CD1c-positive myeloid dendritic cell (primary cell): Measurements from ENCODE around the gene SEMA5B.

ENCODE experiments used
- DNase-seq: peaks from one replicate; pipeline ENCODE4 v3.0.0-alpha.2; 2016; ENCODE audit errors: extremely low spot score

The SEMA5B gene

GRCh38 chr3:123026565-123027291 is 835 bp downstream of the SEMA5B start:
- DNase-seq = peak; percentile 18

DNA sequence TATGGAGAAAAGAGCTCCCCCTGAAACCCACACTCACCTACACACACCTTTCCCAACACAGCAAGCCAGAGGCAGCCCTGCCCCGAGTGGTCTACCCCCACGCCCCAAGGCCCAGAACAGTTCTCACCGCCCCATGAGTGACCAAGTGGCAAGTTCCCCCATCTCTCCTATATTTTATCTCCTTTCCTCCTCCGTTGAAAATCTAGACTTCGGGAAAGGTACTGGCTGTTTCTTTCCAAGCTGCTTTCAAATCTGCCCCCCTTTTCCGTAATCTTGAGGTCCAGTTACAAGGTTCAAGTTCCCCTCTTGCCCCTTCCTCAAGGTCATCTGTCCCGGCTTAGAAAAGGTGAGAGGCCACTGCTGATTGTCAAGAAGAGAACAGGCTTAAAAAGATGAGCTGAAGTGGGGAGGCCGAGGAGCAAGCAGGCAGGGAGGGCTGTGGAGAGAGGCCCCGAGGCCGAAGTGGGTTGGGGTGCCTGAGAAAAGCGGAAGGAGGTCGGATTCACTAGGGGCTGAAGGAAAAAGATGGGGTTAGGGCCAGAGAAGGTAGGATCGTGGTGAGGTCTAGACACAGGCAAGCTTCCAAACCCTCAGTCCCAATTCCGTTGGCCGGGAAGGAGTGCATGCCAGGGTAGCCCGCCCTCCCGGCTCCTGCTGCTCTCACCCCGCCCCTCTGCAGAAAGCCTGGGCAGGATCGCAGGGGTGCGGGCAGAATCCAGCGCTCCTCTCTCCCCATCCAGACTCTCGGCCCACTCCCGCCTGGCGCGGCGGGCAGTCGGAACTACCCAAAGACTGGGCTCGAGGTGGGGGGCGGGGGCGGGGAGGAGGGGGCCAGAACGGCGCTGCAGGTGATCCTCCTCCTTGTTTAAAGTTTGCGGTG is 1.7 kb downstream of the SEMA5B start:
- DNase-seq = no peak

- DNase-seq = no peak
These were observed 3.5 kb downstream of the SEMA5B start for GRCh38 chr3:123024056-123024455.

- DNase-seq = no peak
These were observed 5.5 kb downstream of the SEMA5B start for GRCh38 chr3:123021996-123022510.

DNA sequence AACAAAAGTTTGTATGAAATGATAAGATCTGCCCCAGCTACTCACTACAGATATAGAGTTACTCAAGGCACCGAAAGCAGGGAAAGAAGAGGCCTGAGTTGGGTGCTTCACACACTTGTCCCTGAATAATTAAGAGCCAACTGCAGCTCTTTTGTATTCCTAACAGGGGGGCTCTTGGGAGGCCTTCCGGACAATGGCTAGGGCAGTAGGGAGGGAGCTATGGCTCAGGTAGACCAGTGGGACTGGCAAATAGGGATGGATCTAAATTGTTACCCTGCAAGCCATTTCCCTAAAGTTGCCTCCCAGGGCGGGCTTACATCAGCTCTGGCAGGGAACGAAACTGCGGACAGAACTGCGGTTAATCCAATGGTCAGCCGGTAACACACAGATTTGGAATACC is 6.2 kb downstream of the SEMA5B start:
- no peak for DNase-seq

- no peak for DNase-seq
These were observed 6.9 kb downstream of the SEMA5B start for GRCh38 chr3:123020709-123021108.

DNA sequence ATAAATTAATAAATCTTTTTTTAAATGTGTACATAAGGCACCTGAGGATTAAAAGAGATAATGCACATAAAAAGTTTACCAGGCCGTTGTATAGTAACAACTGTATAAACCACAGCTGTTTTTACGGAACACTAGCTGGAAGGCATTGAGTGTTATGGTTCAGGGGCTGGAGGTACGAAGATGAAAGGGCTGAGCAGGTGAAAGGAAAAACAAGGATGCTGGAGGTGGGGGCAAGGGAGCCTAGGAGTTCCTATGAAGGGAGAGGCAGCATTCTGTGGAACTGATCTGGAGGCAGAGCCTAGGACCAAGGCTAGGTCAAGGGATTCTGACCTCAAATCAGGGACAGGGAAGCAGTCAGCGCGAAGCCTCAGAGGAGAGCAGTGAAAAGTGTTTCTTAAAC is 8.0 kb downstream of the SEMA5B start:
- DNase-seq = no peak

DNA sequence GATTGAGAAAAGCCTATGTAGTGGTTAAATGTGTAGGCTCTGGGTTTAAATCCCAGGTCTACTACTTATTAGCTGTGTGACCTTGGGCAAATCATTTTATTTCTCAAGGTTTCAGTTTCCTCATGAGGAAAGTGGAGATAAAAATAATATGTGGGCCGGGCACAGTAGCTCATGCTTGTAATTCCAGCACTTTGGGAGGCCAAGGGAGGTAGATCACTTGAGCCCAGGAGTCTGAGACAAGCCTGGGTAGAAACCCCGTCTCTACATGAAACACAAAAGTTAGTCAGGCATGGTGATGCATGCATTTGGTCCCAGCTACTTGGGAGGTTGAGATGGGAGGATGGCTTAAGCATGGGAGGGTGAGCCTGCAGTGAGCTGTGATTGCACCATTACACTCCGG is 8.4 kb downstream of the SEMA5B start:
- no peak for DNase-seq

GRCh38 chr3:123018683-123019082 is 8.9 kb downstream of the SEMA5B start:
- no peak for DNase-seq

DNA sequence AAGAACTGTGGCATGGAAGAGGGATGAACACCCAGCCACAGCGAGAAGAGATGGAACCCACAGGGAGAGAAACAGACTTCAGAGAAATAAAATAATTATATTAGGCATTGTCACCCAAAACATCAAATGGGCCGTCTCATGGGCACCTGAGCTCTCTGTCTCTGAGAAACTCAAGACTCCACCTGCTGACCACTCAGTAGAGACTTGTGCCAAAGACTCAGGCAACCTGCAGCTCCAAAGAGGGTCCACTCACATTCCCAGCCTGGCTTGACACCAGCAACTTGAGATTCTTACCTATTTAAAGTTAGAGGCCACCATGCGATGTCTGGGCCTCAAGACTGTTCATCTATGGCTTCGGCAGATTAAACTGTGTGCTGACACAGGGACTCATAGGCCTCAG is 12.0 kb downstream of the SEMA5B start:
- no peak for DNase-seq

DNA sequence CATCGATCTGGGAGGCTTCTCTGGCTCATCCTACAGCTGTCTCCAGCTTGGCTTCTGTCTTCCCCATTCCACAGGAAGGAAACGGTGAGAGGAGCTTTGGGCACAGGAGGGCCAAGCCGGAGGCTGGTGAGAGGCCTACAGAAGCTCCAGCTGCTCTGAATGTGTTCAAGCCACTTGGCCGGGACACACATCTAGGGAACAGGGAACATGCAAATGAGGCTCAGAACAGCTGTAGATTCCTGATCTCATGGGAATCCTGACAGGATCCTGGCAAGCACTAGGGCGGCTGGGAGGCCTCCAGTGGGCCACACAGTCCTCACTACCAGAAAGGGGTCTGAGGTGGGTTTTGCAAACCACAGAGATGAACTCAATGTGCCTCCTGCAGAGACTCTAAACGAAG is 13.7 kb downstream of the SEMA5B start:
- no peak for DNase-seq

DNA sequence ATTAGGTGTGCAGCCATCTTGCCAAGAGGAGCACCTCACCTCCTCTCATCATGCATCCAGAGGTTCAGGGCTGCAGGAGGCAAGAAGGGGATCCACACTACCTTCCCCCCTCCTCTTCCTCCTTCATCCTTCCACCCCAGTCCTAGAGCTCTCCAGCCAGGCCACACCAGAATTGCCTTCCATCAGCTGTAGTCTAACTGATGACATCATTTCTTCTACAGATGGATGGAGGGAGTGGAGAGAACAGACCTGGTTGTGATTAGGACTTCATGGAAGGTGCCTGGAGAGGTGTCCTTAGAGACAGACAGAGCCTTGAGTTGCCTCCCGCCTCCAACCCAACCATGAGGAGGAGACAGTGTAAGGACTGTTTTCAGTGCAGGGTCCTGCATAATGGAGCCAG is 14.9 kb downstream of the SEMA5B start:
- DNase-seq = no peak

GRCh38 chr3:123011447-123011846 is 16.1 kb downstream of the SEMA5B start:
- no peak for DNase-seq

GRCh38 chr3:123008840-123009239 is 18.7 kb downstream of the SEMA5B start:
- no peak for DNase-seq

DNA sequence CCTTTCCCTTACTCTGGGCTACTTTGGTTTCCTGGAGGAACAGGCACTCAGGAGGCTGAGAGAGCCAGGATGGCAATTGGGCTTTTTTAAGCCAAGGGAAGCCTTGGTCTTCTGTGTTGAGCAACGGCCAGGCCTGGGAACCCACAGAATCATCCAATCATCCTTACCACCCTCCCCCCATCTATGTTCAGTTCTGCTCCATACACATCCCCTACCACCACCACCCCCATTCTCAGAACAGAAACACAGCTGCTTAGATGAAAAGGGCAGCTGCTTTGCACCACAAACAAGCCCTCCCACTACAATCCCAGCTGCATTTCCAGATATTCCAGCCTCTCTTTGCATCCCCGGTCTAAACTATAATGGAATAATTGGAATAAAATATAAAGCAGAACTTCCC is 21.0 kb downstream of the SEMA5B start:
- DNase-seq = no peak

DNA sequence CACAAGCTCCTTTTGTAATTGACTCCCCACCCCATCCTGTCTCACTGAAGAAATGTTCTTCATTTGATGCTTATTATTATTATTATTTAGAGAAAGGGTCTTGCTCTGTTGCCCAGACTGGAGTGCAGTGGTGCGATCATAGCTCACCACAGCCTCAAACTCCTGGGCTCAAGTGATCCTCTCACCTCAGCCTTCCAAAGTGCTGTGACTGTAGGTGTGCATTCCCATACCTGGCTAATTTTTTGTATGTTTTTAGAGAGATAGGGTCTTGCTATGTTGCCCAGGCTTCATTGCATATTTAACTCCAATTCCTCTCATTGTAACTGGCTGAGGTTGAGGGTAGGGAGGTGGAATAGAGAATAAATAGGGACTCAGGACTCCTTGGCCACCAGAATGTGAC is 22.3 kb downstream of the SEMA5B start:
- DNase-seq = no peak

DNA sequence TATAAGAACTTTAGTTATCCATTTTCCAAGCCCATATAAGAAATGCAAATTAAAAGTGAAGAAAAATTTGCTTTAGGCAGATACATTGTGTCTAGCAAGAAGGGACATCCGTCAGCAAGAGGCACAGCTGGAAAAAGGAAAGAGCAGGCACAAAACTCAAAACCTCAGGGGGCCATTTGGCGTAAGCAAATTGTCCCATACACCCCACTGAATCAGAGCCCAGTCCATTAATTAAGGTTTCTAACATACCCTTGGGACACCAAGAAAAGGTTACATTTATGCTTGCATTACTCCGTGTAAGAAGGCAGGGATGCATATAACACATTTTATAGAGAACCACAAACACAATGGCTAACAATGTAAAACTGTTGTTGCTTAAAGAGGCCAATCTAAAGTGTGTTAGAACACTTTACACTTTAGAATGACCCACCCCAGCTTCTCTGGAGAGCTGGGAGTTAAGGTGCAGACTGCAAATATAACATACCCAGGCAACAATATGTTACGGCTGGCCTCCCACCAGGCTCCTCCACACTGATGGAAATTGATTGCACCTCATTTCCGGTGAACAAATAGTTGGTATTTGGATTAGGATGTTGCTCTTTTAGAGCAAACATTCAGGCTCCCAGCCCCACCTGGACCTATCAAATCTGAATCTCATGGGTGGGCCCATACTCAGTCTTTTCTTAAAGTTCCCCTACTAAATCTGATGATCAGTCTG is 23.2 kb downstream of the SEMA5B start:
- no peak for DNase-seq

DNA sequence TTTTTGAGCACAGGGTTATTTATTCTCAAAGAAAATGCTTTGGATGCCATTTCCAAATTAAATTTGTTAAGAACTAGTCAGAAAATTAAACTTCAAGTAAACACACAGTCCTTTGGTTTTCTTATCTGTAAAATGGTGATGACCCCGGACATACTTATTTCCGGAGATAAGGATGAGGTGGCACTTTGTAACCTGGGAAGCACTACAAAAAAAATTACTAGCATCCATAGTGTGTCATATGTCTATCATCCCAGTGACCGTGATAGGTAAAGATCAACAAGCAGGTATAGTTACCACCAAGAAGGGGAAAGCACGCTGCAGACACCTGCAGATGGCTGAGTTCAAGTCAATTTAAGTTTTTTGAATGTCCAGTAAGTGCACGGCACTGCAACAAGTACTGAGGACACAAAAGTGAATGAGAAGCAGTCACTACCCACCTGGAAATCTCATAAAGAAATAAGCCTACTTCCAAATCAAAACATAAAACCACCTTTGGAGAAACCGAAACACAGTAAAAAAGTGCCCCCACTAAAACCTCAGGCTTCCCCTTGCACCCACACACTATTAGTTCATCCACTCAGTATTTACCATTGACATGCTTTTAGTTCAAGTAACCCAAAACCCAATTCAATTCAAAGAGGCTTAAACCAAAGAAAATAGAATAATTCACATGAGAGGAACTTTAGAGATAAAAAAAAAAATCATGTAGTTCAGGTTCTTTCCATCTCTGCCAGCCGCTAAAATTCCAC is 24.6 kb downstream of the SEMA5B start:
- no peak for DNase-seq

DNA sequence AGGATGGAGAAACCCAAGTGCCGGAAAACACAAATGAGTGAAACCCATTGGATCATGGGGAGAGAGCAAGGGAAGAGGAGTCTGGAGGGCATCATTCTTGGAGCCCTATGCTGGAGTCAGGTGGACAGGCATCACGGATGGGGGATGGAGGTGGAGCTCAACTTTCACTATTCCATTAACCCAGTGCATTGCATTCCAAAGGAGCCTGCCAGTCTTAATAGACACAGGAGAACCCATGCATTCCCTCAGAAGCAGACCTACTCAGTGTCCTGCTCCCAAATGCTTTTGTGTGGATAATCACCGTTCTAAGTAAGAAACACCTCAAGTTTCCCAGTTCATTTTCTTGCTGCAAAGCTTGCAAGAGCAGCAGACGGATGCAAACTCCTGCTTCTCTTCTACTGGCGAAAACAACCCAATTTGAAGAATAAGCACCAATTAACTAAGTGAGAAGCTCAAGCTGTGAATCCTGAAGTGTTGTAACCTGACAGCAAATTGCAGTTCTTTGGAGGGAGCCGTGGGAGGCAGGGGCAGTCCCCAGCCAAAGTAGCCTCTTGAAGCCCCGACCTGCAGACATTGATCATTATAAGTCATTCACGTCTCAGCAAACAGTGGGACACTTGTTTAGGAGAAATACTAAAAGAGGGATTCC is 25.3 kb downstream of the SEMA5B start:
- no peak for DNase-seq

DNA sequence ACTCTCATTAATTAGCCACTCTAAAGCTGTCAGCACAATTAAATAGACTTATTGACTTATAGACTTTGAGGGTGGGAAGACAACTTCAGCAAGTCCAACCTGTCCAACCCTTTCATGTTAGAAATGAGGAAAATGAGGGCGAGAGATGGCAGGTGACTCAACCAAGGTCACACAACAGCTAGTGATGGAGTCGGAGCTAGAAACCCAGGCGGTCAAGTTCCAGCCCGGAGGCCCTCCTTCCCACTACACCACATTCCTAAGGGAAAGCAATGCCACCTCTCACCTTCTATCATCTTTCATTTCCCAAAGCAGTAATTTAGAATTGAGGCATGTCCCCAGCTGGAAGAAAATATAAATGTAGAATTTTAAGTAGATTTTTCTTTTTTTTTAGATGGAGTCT is 28.7 kb downstream of the SEMA5B start:
- no peak for DNase-seq

DNA sequence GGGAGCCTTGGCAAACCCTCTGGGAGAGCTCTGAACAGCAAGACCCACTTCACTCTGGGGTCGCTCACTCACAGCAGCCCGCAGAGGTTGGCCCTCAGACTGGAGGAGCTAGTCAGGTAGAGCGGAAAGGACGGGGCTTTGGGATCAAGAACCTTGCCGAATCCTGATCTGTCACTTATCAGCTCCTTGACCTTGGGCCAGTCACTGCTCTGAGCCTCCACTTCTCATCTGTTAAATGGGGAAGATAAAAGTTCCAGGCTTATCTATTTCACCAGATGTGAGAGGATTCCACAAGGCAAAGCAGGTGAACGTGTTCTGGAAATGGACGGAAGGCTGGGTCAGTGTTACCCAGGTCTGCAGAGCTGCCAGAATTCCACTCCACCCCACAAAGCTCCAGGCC is 29.4 kb downstream of the SEMA5B start:
- DNase-seq = no peak
